Testis (tissue), 2 donors: ENCODE results near the gene MALL.

Experiments used
- POLR2A ChIP-seq: fragments of 450-650 bp; IDR thresholded peaks from one replicate; pipeline ENCODE4 v1.6.1; 2017; ENCODE audit warnings: antibody characterized with exemption, mild to moderate bottlenecking, moderate library complexity
- TF ChIP-seq, protein P1 (sequence below), 3 experiments: fragments of 450-650 bp in 2 of 3; fragments of 200-600 bp in 1 of 3; sonication (generic) in 1 of 3; IDR thresholded peaks; one replicate each; pipeline ENCODE4 v1.5.1; 2016 to 2019; ENCODE audit warnings: antibody characterized with exemption in 3 of 3, mild to moderate bottlenecking in 2 of 3, moderate library complexity in 1 of 3

DNA sequence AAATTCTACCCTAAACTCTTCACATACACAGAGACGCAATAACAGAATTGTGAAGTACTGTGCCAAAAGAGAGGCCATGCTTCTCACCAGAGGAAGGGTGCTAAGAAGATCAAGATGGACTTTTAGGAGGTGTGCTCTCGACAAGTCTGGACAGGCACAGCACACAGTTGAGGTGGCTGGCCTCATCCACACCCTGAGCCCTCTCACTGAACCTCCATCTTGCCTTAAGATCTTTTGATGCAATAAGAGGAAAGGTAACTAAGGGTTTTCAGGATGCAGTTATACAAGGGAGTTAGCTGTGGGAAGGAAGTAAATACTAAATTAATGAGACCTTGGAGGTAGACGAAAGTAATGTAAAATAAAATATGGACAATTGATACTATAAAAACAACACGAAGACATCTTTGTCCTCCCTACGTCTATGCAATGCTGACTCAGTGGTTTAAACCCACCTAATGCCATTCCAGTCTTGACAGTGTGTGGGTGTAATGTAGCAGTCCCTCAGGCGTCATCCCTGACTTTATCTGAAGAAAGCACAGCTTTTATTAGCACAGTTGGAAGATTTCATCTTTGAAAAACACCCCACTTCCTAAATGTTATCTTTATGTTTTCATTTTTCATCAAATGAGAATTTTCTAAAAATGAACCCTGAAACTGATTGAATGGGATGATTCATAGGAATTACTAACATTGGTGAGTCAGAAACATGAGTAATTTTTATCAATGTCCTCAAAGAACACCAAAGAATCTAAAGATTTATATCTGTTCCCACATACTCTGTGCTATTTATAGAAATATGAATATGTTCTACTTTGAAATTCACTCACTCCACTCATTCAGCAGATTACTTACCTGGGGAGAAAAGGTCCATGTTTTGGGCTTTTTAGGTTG, 34.0 kb upstream of the MALL start:
- TF ChIP-seq, protein P1, sequence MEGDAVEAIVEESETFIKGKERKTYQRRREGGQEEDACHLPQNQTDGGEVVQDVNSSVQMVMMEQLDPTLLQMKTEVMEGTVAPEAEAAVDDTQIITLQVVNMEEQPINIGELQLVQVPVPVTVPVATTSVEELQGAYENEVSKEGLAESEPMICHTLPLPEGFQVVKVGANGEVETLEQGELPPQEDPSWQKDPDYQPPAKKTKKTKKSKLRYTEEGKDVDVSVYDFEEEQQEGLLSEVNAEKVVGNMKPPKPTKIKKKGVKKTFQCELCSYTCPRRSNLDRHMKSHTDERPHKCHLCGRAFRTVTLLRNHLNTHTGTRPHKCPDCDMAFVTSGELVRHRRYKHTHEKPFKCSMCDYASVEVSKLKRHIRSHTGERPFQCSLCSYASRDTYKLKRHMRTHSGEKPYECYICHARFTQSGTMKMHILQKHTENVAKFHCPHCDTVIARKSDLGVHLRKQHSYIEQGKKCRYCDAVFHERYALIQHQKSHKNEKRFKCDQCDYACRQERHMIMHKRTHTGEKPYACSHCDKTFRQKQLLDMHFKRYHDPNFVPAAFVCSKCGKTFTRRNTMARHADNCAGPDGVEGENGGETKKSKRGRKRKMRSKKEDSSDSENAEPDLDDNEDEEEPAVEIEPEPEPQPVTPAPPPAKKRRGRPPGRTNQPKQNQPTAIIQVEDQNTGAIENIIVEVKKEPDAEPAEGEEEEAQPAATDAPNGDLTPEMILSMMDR (IDR thresholded peaks at IDR 0.05): no peak
- TF ChIP-seq POLR2A: no peak
